WTC11 (cell line): Measurements from ENCODE around the gene ICOS. TPM values are rescaled to one million over a fixed set of nuclear protein-coding genes. Genes with fewer than 3 reads are reported as not detected.
"Not testable (repeated sequence)": the region's sequence is repeated elsewhere in the genome, so short reads cannot be mapped to it uniquely, and the experiment has no call there.

ENCODE experiments used
- ATAC-seq: fragments of 200-7000 bp; cut with Tn5 transposase; 2 replicates; pipeline ENCODE4 v1.10.0; 2021; ENCODE audit warnings: mild to moderate bottlenecking, moderate library complexity
- CTCF ChIA-PET: fragments of 300-600 bp; sonication (Branson Sonifier 250); formaldehyde crosslinking; loops from one replicate; lab custom pipeline; 2021; ENCODE audit warnings: antibody characterized with exemption; lab: Charles Lee
- POLR2A ChIA-PET: fragments of 350-600 bp; sonication (Branson Sonifier 250); formaldehyde crosslinking; loops from one replicate; lab custom pipeline; 2021; ENCODE audit warnings: antibody characterized with exemption; lab: Charles Lee
- DNase-seq: peaks from one replicate; pipeline ENCODE4 v3.0.0; 2021; ENCODE audit warnings: low spot score
- H3K27ac Mint-ChIP-seq: 2 replicates; pipeline ENCODE4 v1.8.0; 2021; ENCODE audit warnings: mixed read lengths
- H3K27me3 Mint-ChIP-seq: 2 replicates; pipeline ENCODE4 v1.8.0; 2021; ENCODE audit warnings: low read depth, mild to moderate bottlenecking, moderate library complexity, mixed read lengths
- H3K36me3 Mint-ChIP-seq: 2 replicates; pipeline ENCODE4 v1.8.0; 2021; ENCODE audit warnings: mixed read lengths
- H3K4me1 Mint-ChIP-seq: 2 replicates; pipeline ENCODE4 v1.8.0; 2022; ENCODE audit warnings: mixed read lengths
- H3K4me3 Mint-ChIP-seq: 2 replicates; pipeline ENCODE4 v1.8.0; 2021; ENCODE audit warnings: mild to moderate bottlenecking, moderate library complexity, mixed read lengths
- H3K9me3 Mint-ChIP-seq: 2 replicates; pipeline ENCODE4 v1.8.0; 2021; ENCODE audit warnings: mixed read lengths
- E2F4 ChIP-seq: sonication (generic); formaldehyde crosslinking; IDR thresholded peaks from 2 replicates; pipeline ENCODE4 v1.8.1; 2022; ENCODE audit warnings: low read depth, mild to moderate bottlenecking, moderate library complexity, missing genetic modification reagents, borderline replicate concordance
- ESRRA ChIP-seq: sonication (generic); formaldehyde crosslinking; IDR thresholded peaks from 2 replicates; pipeline ENCODE4 v1.8.1; 2022; ENCODE audit warnings: mild to moderate bottlenecking, missing genetic modification reagents, borderline replicate concordance
- ETV6 ChIP-seq: sonication (generic); formaldehyde crosslinking; IDR thresholded peaks from 2 replicates; pipeline ENCODE4 v1.8.1; 2022; ENCODE audit warnings: mild to moderate bottlenecking, missing genetic modification reagents
- GRHL2 ChIP-seq: fragments of 250-450 bp; sonication (Bioruptor Pico); IDR thresholded peaks from 2 replicates; pipeline ENCODE4 v1.8.0; 2022; ENCODE audit warnings: mild to moderate bottlenecking, moderate library complexity; ENCODE audit not compliant: insufficient replicate concordance, severe bottlenecking
- JUN ChIP-seq: sonication (generic); formaldehyde crosslinking; IDR thresholded peaks from 2 replicates; pipeline ENCODE4 v1.8.0; 2023; ENCODE audit warnings: mild to moderate bottlenecking, missing genetic modification reagents
- NFE2L1 ChIP-seq: sonication (generic); formaldehyde crosslinking; IDR thresholded peaks from 2 replicates; pipeline ENCODE4 v1.8.1; 2023; ENCODE audit warnings: missing genetic modification reagents
- PRRX2 ChIP-seq: fragments of 250-450 bp; sonication (Bioruptor Pico); IDR thresholded peaks from 2 replicates; pipeline ENCODE4 v1.8.0; 2021; ENCODE audit warnings: mild to moderate bottlenecking
- RORB ChIP-seq: fragments of 250-450 bp; sonication (Bioruptor Pico); IDR thresholded peaks from 2 replicates; pipeline ENCODE4 v1.9.0; 2021; ENCODE audit warnings: mild to moderate bottlenecking
- SMAD3 ChIP-seq: sonication (generic); formaldehyde crosslinking; IDR thresholded peaks from 2 replicates; pipeline ENCODE4 v1.8.0; 2022; ENCODE audit warnings: missing genetic modification reagents, mild to moderate bottlenecking, borderline replicate concordance
- SMAD4 ChIP-seq: sonication (generic); formaldehyde crosslinking; IDR thresholded peaks from 2 replicates; pipeline ENCODE4 v1.8.0; 2022; ENCODE audit warnings: mild to moderate bottlenecking, missing genetic modification reagents
- SOX15 ChIP-seq: fragments of 250-450 bp; sonication (Bioruptor Pico); IDR thresholded peaks from 2 replicates; pipeline ENCODE4 v1.9.0; 2021; ENCODE audit warnings: mild to moderate bottlenecking
- TP53 ChIP-seq: sonication (generic); formaldehyde crosslinking; IDR thresholded peaks from 2 replicates; pipeline ENCODE4 v1.8.1; 2023; ENCODE audit warnings: mild to moderate bottlenecking, missing genetic modification reagents
- ZNF317 ChIP-seq: sonication (generic); formaldehyde crosslinking; IDR thresholded peaks from 2 replicates; pipeline ENCODE4 v1.8.1; 2023; ENCODE audit warnings: low read depth, mild to moderate bottlenecking, moderate library complexity, missing genetic modification reagents, borderline replicate concordance
- ZNF396 ChIP-seq: fragments of 250-450 bp; sonication (Bioruptor Pico); IDR thresholded peaks from 2 replicates; pipeline ENCODE4 v1.8.0; 2021; ENCODE audit warnings: mild to moderate bottlenecking, moderate library complexity, borderline replicate concordance
- ZNF416 ChIP-seq: fragments of 250-450 bp; sonication (Bioruptor Pico); IDR thresholded peaks from 2 replicates; pipeline ENCODE4 v1.9.0; 2021; ENCODE audit warnings: mild to moderate bottlenecking, inconsistent platforms
- ZNF423 ChIP-seq: fragments of 250-450 bp; sonication (Bioruptor Pico); IDR thresholded peaks from 2 replicates; pipeline ENCODE4 v2.1.2; 2022; ENCODE audit warnings: mild to moderate bottlenecking, moderate library complexity
- ZNF671 ChIP-seq: fragments of 250-450 bp; sonication (Bioruptor Pico); IDR thresholded peaks from 2 replicates; pipeline ENCODE4 v1.8.0; 2021; ENCODE audit warnings: mild to moderate bottlenecking
- total RNA-seq: library from RNA; stranded (reverse); gene quantifications from 3 replicates; pipeline ENCODE4 v1.2.3, GENCODE V29; 2021
- TF ChIP-seq, protein P1 (sequence below): sonication (generic); formaldehyde crosslinking; IDR thresholded peaks from 2 replicates; pipeline ENCODE4 v1.8.1; 2023; ENCODE audit warnings: mild to moderate bottlenecking, missing genetic modification reagents
- TF ChIP-seq, protein P2 (sequence below): fragments of 200-600 bp; IDR thresholded peaks from 2 replicates; pipeline ENCODE4 v1.8.0; 2022; ENCODE audit warnings: antibody characterized with exemption
- TF ChIP-seq, protein P3 (sequence below): sonication (generic); formaldehyde crosslinking; IDR thresholded peaks from 2 replicates; pipeline ENCODE4 v1.8.1; 2022; ENCODE audit warnings: missing genetic modification reagents, borderline replicate concordance

Gene ICOS
- total RNA-seq, 1 experiment from 2014 or later: 0.11 TPM

GRCh38 chr2:203928849-203929248 is 7.7 kb upstream of the ICOS start:
- H3K9me3 Mint-ChIP-seq: no peaks in the 10 kb centered on the region
- no peak overlapping the region for H3K4me3 Mint-ChIP-seq
- H3K27me3 Mint-ChIP-seq: no peaks in the 10 kb centered on the region
- TF ChIP-seq SOX15 (no peak), E2F4 (CRISPR knock-in tag) (no peak), ZNF671 (no peak)
- TF ChIP-seq, protein P1, sequence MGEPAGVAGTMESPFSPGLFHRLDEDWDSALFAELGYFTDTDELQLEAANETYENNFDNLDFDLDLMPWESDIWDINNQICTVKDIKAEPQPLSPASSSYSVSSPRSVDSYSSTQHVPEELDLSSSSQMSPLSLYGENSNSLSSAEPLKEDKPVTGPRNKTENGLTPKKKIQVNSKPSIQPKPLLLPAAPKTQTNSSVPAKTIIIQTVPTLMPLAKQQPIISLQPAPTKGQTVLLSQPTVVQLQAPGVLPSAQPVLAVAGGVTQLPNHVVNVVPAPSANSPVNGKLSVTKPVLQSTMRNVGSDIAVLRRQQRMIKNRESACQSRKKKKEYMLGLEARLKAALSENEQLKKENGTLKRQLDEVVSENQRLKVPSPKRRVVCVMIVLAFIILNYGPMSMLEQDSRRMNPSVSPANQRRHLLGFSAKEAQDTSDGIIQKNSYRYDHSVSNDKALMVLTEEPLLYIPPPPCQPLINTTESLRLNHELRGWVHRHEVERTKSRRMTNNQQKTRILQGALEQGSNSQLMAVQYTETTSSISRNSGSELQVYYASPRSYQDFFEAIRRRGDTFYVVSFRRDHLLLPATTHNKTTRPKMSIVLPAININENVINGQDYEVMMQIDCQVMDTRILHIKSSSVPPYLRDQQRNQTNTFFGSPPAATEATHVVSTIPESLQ (CRISPR knock-in tag): no peak
- H3K36me3 Mint-ChIP-seq: no peaks in the 10 kb centered on the region
- POLR2A ChIA-PET: no interaction called here
- H3K27ac Mint-ChIP-seq: no peak overlapping the region
- ATAC-seq (no peak), DNase-seq (no peak)
- H3K4me1 Mint-ChIP-seq: no peaks in the 10 kb centered on the region
- CTCF ChIA-PET: interaction anchor here (1.6 kb wide), 1 partner anchor 14 kb away, joined by 4 read pairs; no protein-coding TSS in a partner anchor

DNA sequence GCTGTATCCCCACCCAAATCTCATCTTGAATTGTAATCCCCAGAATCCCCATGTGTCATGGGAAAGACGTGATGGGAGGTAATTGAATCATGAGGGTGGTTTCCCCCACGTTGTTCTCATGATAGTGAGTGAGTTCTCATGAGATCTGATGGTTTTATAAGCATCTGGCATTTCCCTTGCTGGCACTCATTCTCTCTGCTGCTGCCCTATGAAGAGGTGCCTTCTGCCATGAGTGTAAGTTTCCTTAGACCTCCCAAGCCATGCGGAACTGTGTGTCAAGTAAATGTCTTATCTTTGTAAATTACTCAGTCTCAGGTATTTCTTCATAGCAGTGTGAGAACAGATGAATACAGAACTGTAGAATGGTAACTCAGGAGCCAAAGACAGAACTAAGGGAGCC is 5.3 kb upstream of the ICOS start:
- H3K9me3 Mint-ChIP-seq, CTCF ChIA-PET, H3K27ac Mint-ChIP-seq, POLR2A ChIA-PET, ATAC-seq, H3K27me3 Mint-ChIP-seq, H3K4me3 Mint-ChIP-seq, H3K4me1 Mint-ChIP-seq, H3K36me3 Mint-ChIP-seq, DNase-seq: not testable (repeated sequence)

DNA sequence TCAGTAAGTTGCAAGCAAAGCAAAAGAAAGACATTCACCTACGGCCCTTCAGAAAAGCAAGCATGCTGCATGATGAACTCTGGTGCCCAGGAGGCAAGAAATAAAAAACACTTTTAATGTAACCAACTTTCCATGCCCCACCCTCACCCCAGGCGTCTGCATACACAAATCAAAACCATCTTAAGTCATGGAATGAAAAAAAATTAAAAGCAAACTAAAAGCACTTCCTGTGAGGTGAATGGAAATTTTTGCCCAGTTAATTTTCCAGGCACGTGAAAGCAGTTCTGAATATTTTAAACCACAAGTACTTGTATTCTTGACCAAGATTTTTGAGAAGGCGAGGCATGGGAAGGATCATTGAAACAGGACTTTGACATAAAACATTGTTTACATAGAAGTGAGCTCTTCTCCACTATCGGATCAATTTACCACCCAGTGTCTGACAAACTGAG is 2.5 kb upstream of the ICOS start:
- Mint-ChIP-seq H3K9me3 (peaks cover 6% of the 10 kb centered on the region; the same call in 1 of the 2 replicates), H3K4me3 (no peak overlapping the region), H3K4me1 (peaks cover 9% of the 10 kb centered on the region), H3K27ac (no peak overlapping the region), H3K27me3 (no peaks in the 10 kb centered on the region), H3K36me3 (no peaks in the 10 kb centered on the region)
- ATAC-seq: no peak
- ChIA-PET POLR2A (no interaction called here), CTCF (no interaction called here)
- TF ChIP-seq PRRX2 (CRISPR knock-in tag) (no peak), ESRRA (CRISPR knock-in tag) (no peak), RORB (no peak)
- TF ChIP-seq, protein P2, sequence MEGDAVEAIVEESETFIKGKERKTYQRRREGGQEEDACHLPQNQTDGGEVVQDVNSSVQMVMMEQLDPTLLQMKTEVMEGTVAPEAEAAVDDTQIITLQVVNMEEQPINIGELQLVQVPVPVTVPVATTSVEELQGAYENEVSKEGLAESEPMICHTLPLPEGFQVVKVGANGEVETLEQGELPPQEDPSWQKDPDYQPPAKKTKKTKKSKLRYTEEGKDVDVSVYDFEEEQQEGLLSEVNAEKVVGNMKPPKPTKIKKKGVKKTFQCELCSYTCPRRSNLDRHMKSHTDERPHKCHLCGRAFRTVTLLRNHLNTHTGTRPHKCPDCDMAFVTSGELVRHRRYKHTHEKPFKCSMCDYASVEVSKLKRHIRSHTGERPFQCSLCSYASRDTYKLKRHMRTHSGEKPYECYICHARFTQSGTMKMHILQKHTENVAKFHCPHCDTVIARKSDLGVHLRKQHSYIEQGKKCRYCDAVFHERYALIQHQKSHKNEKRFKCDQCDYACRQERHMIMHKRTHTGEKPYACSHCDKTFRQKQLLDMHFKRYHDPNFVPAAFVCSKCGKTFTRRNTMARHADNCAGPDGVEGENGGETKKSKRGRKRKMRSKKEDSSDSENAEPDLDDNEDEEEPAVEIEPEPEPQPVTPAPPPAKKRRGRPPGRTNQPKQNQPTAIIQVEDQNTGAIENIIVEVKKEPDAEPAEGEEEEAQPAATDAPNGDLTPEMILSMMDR: no peak
- TF ChIP-seq, protein P3, sequence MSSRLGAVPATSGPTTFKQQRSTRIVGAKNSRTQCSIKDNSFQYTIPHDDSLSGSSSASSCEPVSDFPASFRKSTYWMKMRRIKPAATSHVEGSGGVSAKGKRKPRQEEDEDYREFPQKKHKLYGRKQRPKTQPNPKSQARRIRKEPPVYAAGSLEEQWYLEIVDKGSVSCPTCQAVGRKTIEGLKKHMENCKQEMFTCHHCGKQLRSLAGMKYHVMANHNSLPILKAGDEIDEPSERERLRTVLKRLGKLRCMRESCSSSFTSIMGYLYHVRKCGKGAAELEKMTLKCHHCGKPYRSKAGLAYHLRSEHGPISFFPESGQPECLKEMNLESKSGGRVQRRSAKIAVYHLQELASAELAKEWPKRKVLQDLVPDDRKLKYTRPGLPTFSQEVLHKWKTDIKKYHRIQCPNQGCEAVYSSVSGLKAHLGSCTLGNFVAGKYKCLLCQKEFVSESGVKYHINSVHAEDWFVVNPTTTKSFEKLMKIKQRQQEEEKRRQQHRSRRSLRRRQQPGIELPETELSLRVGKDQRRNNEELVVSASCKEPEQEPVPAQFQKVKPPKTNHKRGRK (CRISPR knock-in tag): no peak
- TF ChIP-seq, all 79 proteins: peak for 0
- no peak for DNase-seq

DNA sequence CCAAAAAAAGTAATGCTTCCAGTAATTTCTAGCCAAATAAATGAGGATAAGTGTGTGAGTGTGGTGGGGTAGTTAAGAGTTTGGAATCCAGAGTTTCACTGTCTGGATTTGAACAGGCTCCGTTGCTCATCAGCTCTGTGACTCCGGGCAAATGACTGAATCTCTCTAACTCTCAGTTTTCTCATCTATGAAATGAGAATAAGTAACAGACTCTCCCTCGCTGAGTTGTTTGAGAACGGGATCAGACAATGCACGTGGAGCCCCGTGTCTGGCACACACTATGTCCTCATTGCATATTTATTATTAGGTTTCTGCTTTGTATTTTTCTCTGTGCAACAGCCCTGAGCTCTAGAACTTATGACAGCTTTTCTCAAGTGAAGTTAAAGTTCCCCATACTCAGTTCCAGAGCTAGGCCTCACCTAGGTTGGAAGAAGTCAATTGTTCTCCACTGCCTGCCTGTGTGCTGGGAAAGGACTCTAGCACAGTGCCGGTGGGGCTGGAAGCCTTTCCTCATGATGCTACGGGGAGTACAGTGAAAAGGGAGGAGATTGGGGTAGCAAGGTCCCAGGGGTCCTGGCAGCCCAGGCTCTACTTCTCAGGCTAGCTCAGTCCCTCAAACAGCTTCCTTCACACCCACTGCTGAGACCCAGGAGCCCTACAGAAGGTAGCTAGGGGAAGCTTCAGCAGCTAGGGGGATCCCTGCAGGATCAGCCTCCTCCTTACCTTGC is 1.7 kb upstream of the ICOS start:
- POLR2A ChIA-PET: no interaction called here
- TF ChIP-seq TP53 (CRISPR knock-in tag): no peak
- TF ChIP-seq, protein P3 (CRISPR knock-in tag): no peak
- no peak for TF ChIP-seq PRRX2 (CRISPR knock-in tag)
- TF ChIP-seq ZNF317 (CRISPR knock-in tag): no peak
- no peak for TF ChIP-seq ZNF416 (CRISPR knock-in tag)
- no peak for TF ChIP-seq ETV6 (CRISPR knock-in tag)
- TF ChIP-seq ZNF396 (CRISPR knock-in tag): no peak
- no peak for TF ChIP-seq SMAD4 (CRISPR knock-in tag)
- no peak for TF ChIP-seq GRHL2 (CRISPR knock-in tag)
- TF ChIP-seq ZNF423 (CRISPR knock-in tag): no peak
- TF ChIP-seq SMAD3 (CRISPR knock-in tag): no peak
- no peak for TF ChIP-seq ESRRA (CRISPR knock-in tag)
- TF ChIP-seq NFE2L1 (CRISPR knock-in tag): no peak
- no peak for TF ChIP-seq JUN

More for the DNA sequence above, 1.7 kb upstream of the ICOS start:
- Mint-ChIP-seq H3K36me3 (no peaks in the 10 kb centered on the region), H3K27ac (no peak overlapping the region), H3K9me3 (peaks cover 6% of the 10 kb centered on the region; the same call in 1 of the 2 replicates), H3K4me1 (peaks cover 13% of the 10 kb centered on the region), H3K4me3 (no peak overlapping the region), H3K27me3 (no peaks in the 10 kb centered on the region)
- CTCF ChIA-PET: no interaction called here
- DNase-seq (no peak), ATAC-seq (no peak)
